Tibial nerve (tissue), 3 donors: ENCODE measurements around the gene RNF20.

Source experiments
- CTCF ChIP-seq, 5 experiments: fragments of 200-600 bp in 3 of 5; fragments of 450-650 bp in 2 of 5; sonication (generic) in 3 of 5; IDR thresholded peaks; one replicate each; pipeline ENCODE4 v1.5.1; 2016 to 2019; ENCODE audit warnings: antibody characterized with exemption in 5 of 5, mild to moderate bottlenecking in 3 of 5, moderate library complexity in 2 of 5
- POLR2A ChIP-seq, 2 donors: fragments of 450-650 bp; IDR thresholded peaks; one replicate each; pipeline ENCODE4 v1.6.1; 2017; ENCODE audit warnings: antibody characterized with exemption in 2 of 2, mild to moderate bottlenecking in 2 of 2, moderate library complexity in 2 of 2

GRCh38 chr9:101516655-101517054, 17.0 kb upstream of the RNF20 start:
- no peak for TF ChIP-seq CTCF (IDR thresholded peaks at IDR 0.05)
- TF ChIP-seq POLR2A (IDR thresholded peaks at IDR 0.05), result no peak
